UCSD-AML1 (cell line): ENCODE measurements around the gene PDP2.
"Not testable (repeated sequence)": the region's sequence is repeated elsewhere in the genome, so short reads cannot be mapped to it uniquely, and the experiment has no call there.

ENCODE experiments used
- DNase-seq: peaks from one replicate; lab custom pipeline; 2025; ENCODE audit not compliant: unreplicated experiment; lab: John Stamatoyannopoulos, UW

Gene PDP2

GRCh38 chr16:66934138-66934838 is 54.0 kb downstream of the PDP2 start, which contains the start of gene CIAO2B:
TSS of gene CIAO2B (minus strand) at chr16:66934402. CDS start at chr16:66934364, 38 bp downstream.
- DNase-seq: peak; percentile 91

DNA sequence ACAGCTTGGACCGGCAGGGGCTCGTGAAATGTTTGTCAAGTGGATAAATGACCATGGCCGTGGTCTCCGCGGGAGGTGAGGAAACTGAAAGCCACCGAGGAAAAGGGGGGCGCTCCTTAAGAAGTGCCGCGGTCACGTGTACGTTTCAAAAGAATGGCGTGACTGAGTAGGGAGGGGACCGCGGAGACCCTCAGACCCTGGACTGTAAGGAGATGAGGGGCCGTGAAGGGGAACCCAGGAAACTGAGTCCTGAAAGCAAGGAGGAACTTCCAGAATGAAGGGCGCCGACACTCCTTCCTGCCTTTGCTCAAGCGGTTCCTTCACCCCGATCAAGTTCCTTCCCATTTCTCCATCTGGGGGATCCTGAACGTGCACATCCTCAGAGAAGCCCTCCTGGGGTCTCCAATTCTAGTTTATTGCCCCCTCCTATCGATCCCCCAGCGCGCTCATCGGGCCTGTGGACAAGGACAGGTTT is 54.6 kb downstream of the PDP2 start:
- DNase-seq: not testable (repeated sequence)

DNA sequence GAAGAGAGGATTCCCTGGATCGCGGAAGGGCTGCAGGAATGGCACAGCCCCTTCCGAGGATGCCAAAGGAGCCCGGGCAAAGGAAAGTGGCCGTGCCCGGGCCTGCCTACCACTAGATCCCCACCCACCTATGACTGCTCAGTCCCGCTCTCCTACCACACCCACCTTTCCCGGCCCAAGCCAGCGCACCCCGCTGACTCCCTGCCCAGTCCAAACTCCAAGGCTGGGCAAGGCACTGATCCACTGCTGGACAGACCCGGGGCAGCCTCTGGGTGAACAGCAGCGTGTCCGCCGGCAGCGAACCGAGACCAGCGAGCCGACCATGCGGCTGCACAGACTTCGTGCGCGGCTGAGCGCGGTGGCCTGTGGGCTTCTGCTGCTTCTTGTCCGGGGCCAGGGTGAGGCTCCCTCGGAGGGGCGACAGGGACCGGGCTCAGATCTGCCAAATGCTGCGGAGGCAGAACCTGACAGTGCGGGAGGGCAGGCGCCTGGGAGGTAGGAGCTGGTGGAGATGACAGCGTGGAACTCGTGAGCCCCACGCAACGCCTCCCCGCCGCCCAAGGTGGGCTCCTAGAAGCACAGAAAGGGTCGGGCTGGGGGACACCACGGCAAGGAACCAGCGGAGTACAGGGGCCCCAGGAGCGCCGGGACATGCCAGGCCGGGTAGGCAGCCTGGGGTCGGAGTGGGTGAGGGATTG is 55.1 kb downstream of the PDP2 start, which contains the start of gene CES2:
Gene CES2, plus strand, starts transcription at position 203 of the 698 bp plus-strand sequence. Its CDS starts 120 bp downstream, at position 323.
- DNase-seq: no peak

DNA sequence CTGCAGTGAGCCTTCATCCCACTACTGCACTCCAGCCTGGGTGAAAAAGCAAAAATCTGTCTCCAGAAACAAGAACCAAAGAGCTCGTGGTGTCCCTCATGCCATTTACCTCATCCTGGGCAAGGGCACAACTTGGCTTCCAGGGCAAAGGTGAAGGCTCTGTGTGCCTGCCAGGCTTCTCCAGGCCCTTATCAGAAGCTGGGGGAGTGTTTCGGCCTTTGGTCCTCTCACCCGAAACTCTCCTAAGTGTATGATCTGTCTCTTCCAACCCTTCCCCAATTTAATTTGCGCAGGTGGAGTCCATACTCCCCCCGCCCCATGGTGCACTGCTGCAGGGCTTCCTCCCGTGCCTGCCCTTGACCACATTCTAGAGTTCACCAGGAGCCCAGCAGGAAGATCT is 56.1 kb downstream of the PDP2 start:
- DNase-seq: no peak

DNA sequence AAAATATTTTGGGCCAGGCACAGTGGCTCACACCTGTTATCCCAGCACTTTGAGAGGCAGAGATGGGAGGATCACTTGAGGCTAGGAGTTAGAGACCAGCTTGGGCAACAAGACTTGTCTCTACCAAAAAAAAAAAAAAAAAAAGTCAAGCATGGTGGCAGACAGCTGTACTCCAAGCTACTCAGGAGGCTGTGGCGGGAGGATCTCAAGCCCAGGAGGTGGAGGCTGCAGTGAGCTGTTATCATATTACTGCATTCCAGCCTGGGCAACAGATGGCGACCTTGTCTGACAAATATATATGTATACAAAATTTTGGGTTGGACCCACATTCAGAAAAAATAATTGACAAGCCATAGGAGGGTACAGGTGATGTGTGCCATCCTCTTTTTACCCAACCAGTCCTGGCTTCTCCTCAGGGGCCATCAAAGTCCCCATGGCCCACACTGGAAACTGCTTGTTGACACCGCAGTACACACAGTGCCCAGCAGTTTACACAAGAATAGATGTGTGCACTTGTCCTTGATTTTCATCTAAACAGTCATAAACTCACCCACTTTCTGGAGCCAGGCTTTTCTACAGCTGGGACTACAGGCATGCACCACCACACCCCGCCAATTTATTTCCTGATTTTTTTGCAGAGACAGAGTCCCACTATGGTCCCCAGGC is 56.7 kb downstream of the PDP2 start:
- no peak for DNase-seq

DNA sequence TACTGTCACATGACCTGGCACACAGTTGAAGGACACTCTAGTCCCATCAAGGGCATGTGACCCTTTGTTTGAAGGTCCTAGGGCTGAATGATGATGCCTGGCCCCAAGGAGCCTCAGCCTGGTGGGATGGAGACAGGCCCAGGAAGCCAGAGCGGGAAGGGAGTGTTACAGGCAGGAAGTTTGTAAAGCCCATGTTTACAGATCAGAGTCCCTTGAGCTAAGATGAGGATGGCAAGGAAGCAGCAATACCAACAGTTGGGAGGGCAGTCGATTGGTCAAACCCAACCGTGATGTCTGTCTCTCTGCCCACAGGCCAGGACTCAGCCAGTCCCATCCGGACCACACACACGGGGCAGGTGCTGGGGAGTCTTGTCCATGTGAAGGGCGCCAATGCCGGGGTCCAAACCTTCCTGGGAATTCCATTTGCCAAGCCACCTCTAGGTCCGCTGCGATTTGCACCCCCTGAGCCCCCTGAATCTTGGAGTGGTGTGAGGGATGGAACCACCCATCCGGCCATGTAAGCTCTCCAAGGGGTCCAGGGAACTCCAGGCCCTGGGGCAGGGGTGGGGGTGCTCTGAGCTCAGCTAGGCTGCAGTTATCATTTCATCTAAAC is 57.5 kb downstream of the PDP2 start:
- DNase-seq: no peak

GRCh38 chr16:66939366-66939765 is 59.1 kb downstream of the PDP2 start:
- no peak for DNase-seq

- DNase-seq: no peak
Measured at GRCh38 chr16:66940236-66940635, 59.9 kb downstream of the PDP2 start.
